Measurements from ENCODE around the gene SUN1. TPM values are rescaled to one million over a fixed set of nuclear protein-coding genes. Genes with fewer than 3 reads are reported as not detected.

Gene SUN1
- total RNA-seq, 3 donors from 2014 or later (not counting 1 experiment from before 2014, with no cell fraction given) = 40.2 to 63.5 (median 48.0) TPM

- Histone ChIP-seq H3K9me3 (ENCODE audit: control insufficient read depth, insufficient read depth, low read length) (no peaks in the 10 kb centered on the region), H3K4me3 (ENCODE audit: low read length) (no peak overlapping the region), H3K36me3 (ENCODE audit: control insufficient read depth, insufficient read depth, low read length) (no peaks in the 10 kb centered on the region), H3K4me1 (ENCODE audit: control insufficient read depth, insufficient read depth, low read length) (peaks cover 50% of the 10 kb centered on the region), H3K27me3 (ENCODE audit: control insufficient read depth, insufficient read depth, low read length) (no peaks in the 10 kb centered on the region), H3K27ac (ENCODE audit: low read length) (no peak overlapping the region)
- ATAC-seq (no peak), DNase-seq (no peak)
- WGBS (ENCODE audit: insufficient coverage) = 82% methylated on average over 19 of the region's 19 CpGs
- intact Hi-C loops (cut with micrococcal nuclease) = loop anchor here (1.0 kb wide), 1 partner anchor 12 kb away; no protein-coding TSS in a partner anchor
- no peak for TF ChIP-seq CTCF (IDR thresholded peaks at IDR 0.05)
- peaks cover 17 to 41% of the 10 kb centered on the region in 2 donors for H3K4me1 Mint-ChIP-seq
- no peak overlapping the region for H3K4me3 Mint-ChIP-seq
- H3K9me3 Mint-ChIP-seq = no peaks in the 10 kb centered on the region
- no peaks in the 10 kb centered on the region for H3K27me3 Mint-ChIP-seq (ENCODE audit: low read depth in 2 of 2)
- H3K36me3 Mint-ChIP-seq = no peaks in the 10 kb centered on the region
- peak overlapping the region in 1 of 2 donors; percentile 60 for H3K27ac Mint-ChIP-seq
Measured at GRCh38 chr7:910931-911431, 78.7 kb downstream of the SUN1 start.

GRCh38 chr7:911791-912480, 79.7 kb downstream of the SUN1 start:
- no peak for TF ChIP-seq CTCF (IDR thresholded peaks at IDR 0.05)
- H3K36me3 ChIP-seq (ENCODE audit: control insufficient read depth, insufficient read depth, low read length) = no peaks in the 10 kb centered on the region
- Mint-ChIP-seq H3K4me3 (no peak overlapping the region), H3K4me1 (peaks cover 22 to 46% of the 10 kb centered on the region in 2 donors), H3K9me3 (no peaks in the 10 kb centered on the region), H3K27me3 (ENCODE audit: low read depth in 2 of 2) (no peaks in the 10 kb centered on the region), H3K36me3 (no peaks in the 10 kb centered on the region), H3K27ac (no peak overlapping the region)
- DNase-seq (no peak), ATAC-seq (no peak)
- no peaks in the 10 kb centered on the region for H3K27me3 ChIP-seq (ENCODE audit: control insufficient read depth, insufficient read depth, low read length)
- 85% methylated on average over 41 of the region's 41 CpGs for WGBS (ENCODE audit: insufficient coverage)
- peaks cover 55% of the 10 kb centered on the region for H3K4me1 ChIP-seq (ENCODE audit: control insufficient read depth, insufficient read depth, low read length)
- H3K4me3 ChIP-seq (ENCODE audit: low read length) = no peak overlapping the region
- intact Hi-C loops (cut with micrococcal nuclease) = no loop called here
- no peaks in the 10 kb centered on the region for H3K9me3 ChIP-seq (ENCODE audit: control insufficient read depth, insufficient read depth, low read length)
- H3K27ac ChIP-seq (ENCODE audit: low read length) = no peak overlapping the region

GRCh38 chr7:913736-914520, 81.7 kb downstream of the SUN1 start:
- Histone ChIP-seq H3K4me1 (ENCODE audit: control insufficient read depth, insufficient read depth, low read length) (peaks cover 47% of the 10 kb centered on the region), H3K27ac (ENCODE audit: low read length) (no peak overlapping the region), H3K36me3 (ENCODE audit: control insufficient read depth, insufficient read depth, low read length) (peaks cover 3% of the 10 kb centered on the region), H3K4me3 (ENCODE audit: low read length) (no peak overlapping the region), H3K9me3 (ENCODE audit: control insufficient read depth, insufficient read depth, low read length) (no peaks in the 10 kb centered on the region), H3K27me3 (ENCODE audit: control insufficient read depth, insufficient read depth, low read length) (no peaks in the 10 kb centered on the region)
- peaks cover 27 to 43% of the 10 kb centered on the region in 2 donors for H3K4me1 Mint-ChIP-seq
- H3K9me3 Mint-ChIP-seq = no peaks in the 10 kb centered on the region
- H3K27ac Mint-ChIP-seq = peak overlapping the region in 1 of 2 donors; percentile 31
- H3K27me3 Mint-ChIP-seq (ENCODE audit: low read depth in 2 of 2) = no peaks in the 10 kb centered on the region
- 82% methylated on average over 31 of the region's 31 CpGs for WGBS (ENCODE audit: insufficient coverage)
- H3K4me3 Mint-ChIP-seq = no peak overlapping the region
- DNase-seq = no peak
- no peak for TF ChIP-seq CTCF (IDR thresholded peaks at IDR 0.05)
- ATAC-seq = no peak
- intact Hi-C loops (cut with micrococcal nuclease) = no loop called here
- H3K36me3 Mint-ChIP-seq = no peaks in the 10 kb centered on the region

Measured in natural killer cell (primary cell).